Measurements from ENCODE around the gene RAPGEF2. TPM values are rescaled to one million over a fixed set of nuclear protein-coding genes. Genes with fewer than 3 reads are reported as not detected.
"Not testable (repeated sequence)": the region's sequence is repeated elsewhere in the genome, so short reads cannot be mapped to it uniquely, and the experiment has no call there.

Gene RAPGEF2
- total RNA-seq (100 to 1,000 TPM in 1 of 2 donors, 10 to 100 TPM in 1; 78.3 to 116 TPM), polyA plus RNA-seq (ENCODE audit: insufficient read length in 2 of 2) (10 to 100 TPM; 44.4 to 53.6 TPM)
- long read RNA-seq, donor 1: 0 reads
- long read RNA-seq, donor 2: 0 reads
- long read RNA-seq, donor 3, partial matches to known transcripts: 0 of 1 reads
- long read RNA-seq, donor 3, other reads (novel, unspliced or antisense): 0 of 1 reads
- long read RNA-seq, donor 4, partial matches to known transcripts: 22 of 22 reads
- long read RNA-seq, donor 4, other reads (novel, unspliced or antisense): 0 of 22 reads

- peak within 1 kb of the TSS; percentile 90 for H3K4me3 ChIP-seq (ENCODE audit: low read depth, low read length)
- H3K4me1 ChIP-seq (ENCODE audit: control insufficient read depth, insufficient read depth, low read length): peaks cover 6% of the 10 kb centered on the region
- DNase-seq (ENCODE audit: low read depth in 4 of 6, low spot score in 6 of 6): peak; percentile 77 to 97 (median 84)
- H3K27ac ChIP-seq (ENCODE audit: low read depth, low read length): peak within 1 kb of the TSS; percentile 92
- no peaks in the 10 kb centered on the region for H3K36me3 ChIP-seq (ENCODE audit: control insufficient read depth, insufficient read depth, low read length)
- WGBS (ENCODE audit: insufficient coverage): under 1% methylated on average over 85 of the region's 100 CpGs
- H3K27me3 ChIP-seq (ENCODE audit: control insufficient read depth, insufficient read depth, low read length): no peaks in the 10 kb centered on the region
- no peaks in the 10 kb centered on the region for H3K9me3 ChIP-seq (ENCODE audit: control insufficient read depth, insufficient read depth, low read length)
Measured at GRCh38 chr4:159102622-159103383, at the start of gene RAPGEF2. Gene RAPGEF2, plus strand, starts transcription at chr4:159103079. Its CDS starts 1,084 bp downstream, at chr4:159104163.

GRCh38 chr4:159055833-159056232 lies 47.0 kb upstream of the RAPGEF2 start:
- no peaks in the 10 kb centered on the region for H3K27me3 ChIP-seq (ENCODE audit: control insufficient read depth, insufficient read depth, low read length)
- peaks cover 13% of the 10 kb centered on the region for H3K4me1 ChIP-seq (ENCODE audit: control insufficient read depth, insufficient read depth, low read length)
- DNase-seq (ENCODE audit: low read depth in 4 of 6, low spot score in 6 of 6): no peak
- no peak overlapping the region for H3K4me3 ChIP-seq (ENCODE audit: low read depth, low read length)
- H3K27ac ChIP-seq (ENCODE audit: low read depth, low read length): no peak overlapping the region
- H3K9me3 ChIP-seq (ENCODE audit: control insufficient read depth, insufficient read depth, low read length): no peaks in the 10 kb centered on the region
- no CpG with 5 or more reads among the region's 2 CpGs for WGBS (ENCODE audit: insufficient coverage)
- H3K36me3 ChIP-seq (ENCODE audit: control insufficient read depth, insufficient read depth, low read length): no peaks in the 10 kb centered on the region

GRCh38 chr4:159060161-159060560 lies 42.7 kb upstream of the RAPGEF2 start:
- Histone ChIP-seq H3K4me1 (ENCODE audit: control insufficient read depth, insufficient read depth, low read length) (peaks cover 20% of the 10 kb centered on the region), H3K36me3 (ENCODE audit: control insufficient read depth, insufficient read depth, low read length) (no peaks in the 10 kb centered on the region), H3K4me3 (ENCODE audit: low read depth, low read length) (no peak overlapping the region), H3K27me3 (ENCODE audit: control insufficient read depth, insufficient read depth, low read length) (no peaks in the 10 kb centered on the region), H3K27ac (ENCODE audit: low read depth, low read length) (peak overlapping the region; percentile 33), H3K9me3 (ENCODE audit: control insufficient read depth, insufficient read depth, low read length) (no peaks in the 10 kb centered on the region)
- WGBS (ENCODE audit: insufficient coverage): 44% methylated on average over 2 of the region's 3 CpGs
- DNase-seq (ENCODE audit: low read depth in 4 of 6, low spot score in 6 of 6): peak in 3 of 6 donors; percentile 40 to 78 (median 68)

- Histone ChIP-seq H3K36me3 (ENCODE audit: control insufficient read depth, insufficient read depth, low read length) (no peaks in the 10 kb centered on the region), H3K4me1 (ENCODE audit: control insufficient read depth, insufficient read depth, low read length) (peaks cover 20% of the 10 kb centered on the region), H3K4me3 (ENCODE audit: low read depth, low read length) (no peak overlapping the region), H3K9me3 (ENCODE audit: control insufficient read depth, insufficient read depth, low read length) (no peaks in the 10 kb centered on the region), H3K27me3 (ENCODE audit: control insufficient read depth, insufficient read depth, low read length) (no peaks in the 10 kb centered on the region), H3K27ac (ENCODE audit: low read depth, low read length) (no peak overlapping the region)
- WGBS (ENCODE audit: insufficient coverage): no CpG with 5 or more reads among the region's 2 CpGs
- DNase-seq (ENCODE audit: low read depth in 4 of 6, low spot score in 6 of 6): no peak
Measured at GRCh38 chr4:159062381-159062780, 40.5 kb upstream of the RAPGEF2 start.

GRCh38 chr4:159065513-159066240 lies 37.2 kb upstream of the RAPGEF2 start:
- no peaks in the 10 kb centered on the region for H3K27me3 ChIP-seq (ENCODE audit: control insufficient read depth, insufficient read depth, low read length)
- no peak overlapping the region for H3K4me3 ChIP-seq (ENCODE audit: low read depth, low read length)
- peaks cover 9% of the 10 kb centered on the region for H3K4me1 ChIP-seq (ENCODE audit: control insufficient read depth, insufficient read depth, low read length)
- no CpG with 5 or more reads among the region's 3 CpGs for WGBS (ENCODE audit: insufficient coverage)
- DNase-seq (ENCODE audit: low read depth in 4 of 6, low spot score in 6 of 6): no peak
- no peaks in the 10 kb centered on the region for H3K9me3 ChIP-seq (ENCODE audit: control insufficient read depth, insufficient read depth, low read length)
- no peaks in the 10 kb centered on the region for H3K36me3 ChIP-seq (ENCODE audit: control insufficient read depth, insufficient read depth, low read length)
- no peak overlapping the region for H3K27ac ChIP-seq (ENCODE audit: low read depth, low read length)

- H3K27me3 ChIP-seq (ENCODE audit: control insufficient read depth, insufficient read depth, low read length); H3K9me3 ChIP-seq (ENCODE audit: control insufficient read depth, insufficient read depth, low read length); H3K36me3 ChIP-seq (ENCODE audit: control insufficient read depth, insufficient read depth, low read length); DNase-seq (ENCODE audit: low read depth in 4 of 6, low spot score in 6 of 6); H3K27ac ChIP-seq (ENCODE audit: low read depth, low read length); H3K4me1 ChIP-seq (ENCODE audit: control insufficient read depth, insufficient read depth, low read length); H3K4me3 ChIP-seq (ENCODE audit: low read depth, low read length): not testable (repeated sequence)
- WGBS (ENCODE audit: insufficient coverage): 100% methylated on average over 1 of the region's 5 CpGs
Measured at GRCh38 chr4:159068139-159068538, 34.7 kb upstream of the RAPGEF2 start.

GRCh38 chr4:159069922-159070321 lies 33.0 kb upstream of the RAPGEF2 start:
- H3K27ac ChIP-seq (ENCODE audit: low read depth, low read length): no peak overlapping the region
- H3K9me3 ChIP-seq (ENCODE audit: control insufficient read depth, insufficient read depth, low read length): no peaks in the 10 kb centered on the region
- H3K36me3 ChIP-seq (ENCODE audit: control insufficient read depth, insufficient read depth, low read length): no peaks in the 10 kb centered on the region
- DNase-seq (ENCODE audit: low read depth in 4 of 6, low spot score in 6 of 6): no peak
- no peaks in the 10 kb centered on the region for H3K27me3 ChIP-seq (ENCODE audit: control insufficient read depth, insufficient read depth, low read length)
- no peaks in the 10 kb centered on the region for H3K4me1 ChIP-seq (ENCODE audit: control insufficient read depth, insufficient read depth, low read length)
- no CpG with 5 or more reads among the region's 3 CpGs for WGBS (ENCODE audit: insufficient coverage)
- no peak overlapping the region for H3K4me3 ChIP-seq (ENCODE audit: low read depth, low read length)

- Histone ChIP-seq H3K4me3 (ENCODE audit: low read depth, low read length) (no peak overlapping the region), H3K9me3 (ENCODE audit: control insufficient read depth, insufficient read depth, low read length) (no peaks in the 10 kb centered on the region), H3K27ac (ENCODE audit: low read depth, low read length) (no peak overlapping the region), H3K27me3 (ENCODE audit: control insufficient read depth, insufficient read depth, low read length) (no peaks in the 10 kb centered on the region), H3K36me3 (ENCODE audit: control insufficient read depth, insufficient read depth, low read length) (no peaks in the 10 kb centered on the region), H3K4me1 (ENCODE audit: control insufficient read depth, insufficient read depth, low read length) (no peaks in the 10 kb centered on the region)
- WGBS (ENCODE audit: insufficient coverage): 78% methylated on average over 4 of the region's 4 CpGs
- peak in 2 of 6 donors; percentile 21 to 51 for DNase-seq (ENCODE audit: low read depth in 4 of 6, low spot score in 6 of 6)
Measured at GRCh38 chr4:159070742-159071141, 32.1 kb upstream of the RAPGEF2 start.

GRCh38 chr4:159071178-159071968 lies 31.5 kb upstream of the RAPGEF2 start:
- Histone ChIP-seq H3K4me3 (ENCODE audit: low read depth, low read length) (no peak overlapping the region), H3K4me1 (ENCODE audit: control insufficient read depth, insufficient read depth, low read length) (no peaks in the 10 kb centered on the region), H3K27me3 (ENCODE audit: control insufficient read depth, insufficient read depth, low read length) (no peaks in the 10 kb centered on the region), H3K27ac (ENCODE audit: low read depth, low read length) (no peak overlapping the region), H3K36me3 (ENCODE audit: control insufficient read depth, insufficient read depth, low read length) (no peaks in the 10 kb centered on the region), H3K9me3 (ENCODE audit: control insufficient read depth, insufficient read depth, low read length) (no peaks in the 10 kb centered on the region)
- no peak for DNase-seq (ENCODE audit: low read depth in 4 of 6, low spot score in 6 of 6)
- WGBS (ENCODE audit: insufficient coverage): no CpG with 5 or more reads among the region's 1 CpG
